Measurements from ENCODE around the gene SAMSN1.

DNA sequence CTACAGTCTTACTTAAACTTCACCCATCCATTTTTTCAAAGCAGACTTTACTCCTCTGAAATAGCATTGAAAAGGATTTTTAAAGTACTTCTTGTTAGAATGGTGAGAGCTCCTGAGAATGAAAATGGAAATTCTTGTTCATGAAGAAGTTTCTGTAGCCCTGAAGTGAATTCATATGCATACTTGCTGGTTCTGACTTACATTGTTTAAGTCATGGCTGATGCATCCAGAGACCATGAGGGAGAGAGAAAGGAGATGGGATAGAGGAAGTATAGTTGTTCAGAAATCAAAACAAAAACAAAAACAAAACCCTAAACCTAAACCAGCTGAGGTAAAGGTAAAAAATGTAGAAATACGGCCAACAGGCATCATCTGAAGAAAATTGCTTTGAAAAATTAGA lies 27.1 kb upstream of the SAMSN1 start:
- TF ChIP-seq POLR2AphosphoS5 (IDR thresholded peaks at IDR 0.05; ENCODE audit: low read depth, low read length), result no peak
- TF ChIP-seq, protein P1, sequence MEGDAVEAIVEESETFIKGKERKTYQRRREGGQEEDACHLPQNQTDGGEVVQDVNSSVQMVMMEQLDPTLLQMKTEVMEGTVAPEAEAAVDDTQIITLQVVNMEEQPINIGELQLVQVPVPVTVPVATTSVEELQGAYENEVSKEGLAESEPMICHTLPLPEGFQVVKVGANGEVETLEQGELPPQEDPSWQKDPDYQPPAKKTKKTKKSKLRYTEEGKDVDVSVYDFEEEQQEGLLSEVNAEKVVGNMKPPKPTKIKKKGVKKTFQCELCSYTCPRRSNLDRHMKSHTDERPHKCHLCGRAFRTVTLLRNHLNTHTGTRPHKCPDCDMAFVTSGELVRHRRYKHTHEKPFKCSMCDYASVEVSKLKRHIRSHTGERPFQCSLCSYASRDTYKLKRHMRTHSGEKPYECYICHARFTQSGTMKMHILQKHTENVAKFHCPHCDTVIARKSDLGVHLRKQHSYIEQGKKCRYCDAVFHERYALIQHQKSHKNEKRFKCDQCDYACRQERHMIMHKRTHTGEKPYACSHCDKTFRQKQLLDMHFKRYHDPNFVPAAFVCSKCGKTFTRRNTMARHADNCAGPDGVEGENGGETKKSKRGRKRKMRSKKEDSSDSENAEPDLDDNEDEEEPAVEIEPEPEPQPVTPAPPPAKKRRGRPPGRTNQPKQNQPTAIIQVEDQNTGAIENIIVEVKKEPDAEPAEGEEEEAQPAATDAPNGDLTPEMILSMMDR (IDR thresholded peaks at IDR 0.05; ENCODE audit: control extremely low read depth in 1 of 3, insufficient read depth in 1 of 3, low read depth in 1 of 3, low read length in 3 of 3), result no peak
- TF ChIP-seq POLR2A (IDR thresholded peaks at IDR 0.05; ENCODE audit: control extremely low read depth in 1 of 2, low read depth in 2 of 2, low read length in 2 of 2), result no peak
- TF ChIP-seq TCF12 (IDR thresholded peaks at IDR 0.05; ENCODE audit: low read depth, low read length), result no peak
- no peak for TF ChIP-seq SP1 (IDR thresholded peaks at IDR 0.05; ENCODE audit: low read depth, low read length)

Data from H1 (cell line).